HepG2 (cell line): ENCODE data around the gene WDR18. TPM values are rescaled to one million over a fixed set of nuclear protein-coding genes. Genes with fewer than 3 reads are reported as not detected.

Experiments used
- ELF4 ChIP-seq: sonication (generic); formaldehyde crosslinking; IDR thresholded peaks from 2 replicates; pipeline ENCODE4 v1.5.0; 2020; ENCODE audit warnings: missing genetic modification reagents, mild to moderate bottlenecking, moderate library complexity, borderline replicate concordance
- FOSL1 ChIP-seq: sonication (generic); formaldehyde crosslinking; IDR thresholded peaks from 2 replicates; pipeline ENCODE4 v1.9.0; 2021; ENCODE audit warnings: missing genetic modification reagents, borderline replicate concordance
- IKZF1 ChIP-seq: fragments of 450-650 bp; IDR thresholded peaks from 2 replicates; pipeline ENCODE4 v1.7.1; 2016
- MTA1 ChIP-seq: sonication (generic); formaldehyde crosslinking; IDR thresholded peaks from 2 replicates; pipeline ENCODE4 v1.4.0; 2020; ENCODE audit warnings: missing genetic modification reagents, mild to moderate bottlenecking, borderline replicate concordance
- NCOA1 ChIP-seq: sonication (generic); formaldehyde crosslinking; IDR thresholded peaks from 2 replicates; pipeline ENCODE4 v1.9.0; 2021; ENCODE audit warnings: missing genetic modification reagents
- POLR2A ChIP-seq, 2 experiments: IDR thresholded peaks; 2 replicates each; pipeline ENCODE4 v1.6.1; 2011; ENCODE audit warnings: low read depth in 2 of 2, low read length in 2 of 2, mild to moderate bottlenecking in 1 of 2, moderate library complexity in 1 of 2; ENCODE audit not compliant: insufficient read depth in 1 of 2
- SMAD9 ChIP-seq: sonication (generic); formaldehyde crosslinking; IDR thresholded peaks from 2 replicates; pipeline ENCODE4 v1.5.1; 2020; ENCODE audit warnings: mild to moderate bottlenecking, missing genetic modification reagents
- TAF15 ChIP-seq: fragments of 200-400 bp; formaldehyde crosslinking; IDR thresholded peaks from one replicate; pipeline ENCODE4 v1.6.1; 2018; ENCODE audit warnings: mild to moderate bottlenecking, low read depth, low read length; ENCODE audit not compliant: poor library complexity, severe bottlenecking
- XBP1 ChIP-seq: sonication (generic); formaldehyde crosslinking; IDR thresholded peaks from 2 replicates; pipeline ENCODE4 v1.5.0; 2020; ENCODE audit warnings: missing genetic modification reagents
- ZBTB3 ChIP-seq: sonication (generic); formaldehyde crosslinking; IDR thresholded peaks from 2 replicates; pipeline ENCODE4 v1.4.0; 2020; ENCODE audit warnings: low read depth, mild to moderate bottlenecking, moderate library complexity, missing genetic modification reagents, borderline replicate concordance
- ZNF138 ChIP-seq: sonication (generic); formaldehyde crosslinking; IDR thresholded peaks from 2 replicates; pipeline ENCODE4 v1.5.0; 2020; ENCODE audit warnings: mild to moderate bottlenecking, low read depth, missing genetic modification reagents
- ZNF549 ChIP-seq: sonication (generic); formaldehyde crosslinking; IDR thresholded peaks from 2 replicates; pipeline ENCODE4 v1.5.0; 2020; ENCODE audit warnings: missing genetic modification reagents
- ZNF570 ChIP-seq: sonication (generic); formaldehyde crosslinking; IDR thresholded peaks from 2 replicates; pipeline ENCODE4 v1.4.0; 2020; ENCODE audit warnings: mild to moderate bottlenecking, missing genetic modification reagents, borderline replicate concordance
- ZNF775 ChIP-seq: sonication (generic); formaldehyde crosslinking; IDR thresholded peaks from 2 replicates; pipeline ENCODE4 v1.4.0; 2020; ENCODE audit warnings: missing genetic modification reagents, mild to moderate bottlenecking, moderate library complexity, borderline replicate concordance
- ZNF790 ChIP-seq: sonication (generic); formaldehyde crosslinking; IDR thresholded peaks from 2 replicates; pipeline ENCODE4 v1.8.0; 2022; ENCODE audit warnings: missing genetic modification reagents, mild to moderate bottlenecking, borderline replicate concordance
- ZSCAN29 ChIP-seq: sonication (generic); formaldehyde crosslinking; conservative IDR thresholded peaks from 2 replicates; pipeline ENCODE4 v1.4.0; 2020; ENCODE audit warnings: mild to moderate bottlenecking, missing genetic modification reagents
- ZSCAN31 ChIP-seq: sonication (generic); formaldehyde crosslinking; IDR thresholded peaks from 2 replicates; pipeline ENCODE4 v1.5.0; 2020; ENCODE audit warnings: low read depth, mild to moderate bottlenecking, missing genetic modification reagents
- polyA plus RNA-seq, 8 experiments: library from polyadenylated mRNA; depleted of rRNA in 3 of 8; stranded (reverse) in 7 of 8; unstranded in 1 of 8; fragments of >200 nt; fragmentation: Illumina TruSeq in 4 of 8; extraction: Trizol in 4 of 8; gene quantifications; 2 replicates each; pipeline versions ENCODE4 v1.2.1 to v1.2.3, GENCODE V29; 2011 to 2016; ENCODE audit warnings: low read depth in 4 of 8, missing spikeins in 1 of 8, mixed read lengths in 1 of 8; ENCODE audit not compliant: insufficient read depth in 1 of 8
- total RNA-seq, 5 experiments: library from RNA; depleted of rRNA; stranded (reverse); fragments of >200 nt; fragmentation: Illumina TruSeq; extraction: Trizol; gene quantifications; 2 replicates each; pipeline ENCODE4 v1.2.3, GENCODE V29; 2016; ENCODE audit warnings: low read depth in 1 of 5
- TF ChIP-seq, protein P1 (sequence below): sonication (generic); formaldehyde crosslinking; IDR thresholded peaks from 2 replicates; pipeline ENCODE4 v1.4.0; 2020; ENCODE audit warnings: missing genetic modification reagents, mild to moderate bottlenecking, borderline replicate concordance
- TF ChIP-seq, protein P2 (sequence below): sonication (generic); formaldehyde crosslinking; IDR thresholded peaks from 2 replicates; pipeline ENCODE4 v1.5.1; 2020; ENCODE audit warnings: missing genetic modification reagents, mild to moderate bottlenecking, borderline replicate concordance
- TF ChIP-seq, protein P3 (sequence below): IDR thresholded peaks from 2 replicates; pipeline ENCODE4 v1.6.1; 2016; ENCODE audit warnings: mild to moderate bottlenecking
- TF ChIP-seq, protein P4 (sequence below): sonication (generic); formaldehyde crosslinking; IDR thresholded peaks from 2 replicates; pipeline ENCODE4 v1.9.0; 2021; ENCODE audit warnings: missing genetic modification reagents, mild to moderate bottlenecking, borderline replicate concordance

The WDR18 gene
- total and polyA plus RNA-seq, 2 of the 13 experiments (the other 11 are each of a cell fraction or from before 2014, with no cell fraction given) = 36.4 to 47.6 TPM

DNA sequence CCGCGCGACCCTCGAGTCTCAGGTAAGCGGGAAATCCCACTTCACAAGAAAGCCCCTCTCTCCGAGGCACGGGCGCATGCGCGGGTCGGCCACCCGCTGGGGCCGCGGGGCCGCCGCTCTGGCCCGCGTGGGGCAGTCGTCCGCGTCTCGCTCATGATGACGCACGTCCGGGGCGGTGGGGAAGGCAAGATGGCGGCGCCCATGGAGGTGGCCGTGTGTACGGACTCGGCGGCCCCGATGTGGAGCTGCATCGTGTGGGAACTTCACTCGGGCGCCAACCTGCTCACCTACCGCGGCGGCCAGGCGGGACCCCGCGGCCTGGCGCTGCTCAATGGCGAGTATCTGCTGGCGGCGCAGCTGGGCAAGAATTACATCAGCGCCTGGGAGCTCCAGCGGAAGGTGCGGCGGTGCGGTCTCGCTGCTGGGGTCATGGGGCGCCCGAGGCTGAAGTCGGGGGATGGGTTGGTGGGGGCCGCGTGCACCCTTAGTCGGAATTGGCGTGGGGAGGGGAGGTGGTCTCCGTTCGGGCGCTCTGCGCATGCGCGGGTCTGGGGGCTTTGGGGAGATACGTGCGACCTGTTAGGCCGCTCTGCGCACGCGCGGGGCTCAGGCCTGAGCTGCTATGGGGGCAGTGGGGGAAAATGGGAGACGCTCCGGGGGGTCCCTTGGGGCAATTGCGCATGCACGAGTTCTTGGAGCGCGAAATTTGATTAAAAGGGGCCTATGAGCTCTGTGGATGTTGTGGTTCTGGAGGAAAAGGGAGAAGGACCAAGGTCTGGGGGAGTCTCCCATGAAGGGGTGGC is at the start of gene WDR18 (continued):
- TF ChIP-seq ZNF790 (CRISPR knock-in tag) (0 out of 2 replicates have a peak, but pooled peaks have one; percentile 62), ELF4 (CRISPR knock-in tag) (no peak), NCOA1 (CRISPR knock-in tag) (peak; percentile 94; the same call in 1 of the 2 replicates), XBP1 (CRISPR knock-in tag) (no peak), ZSCAN29 (CRISPR knock-in tag) (no peak), TAF15 (no peak), ZNF775 (CRISPR knock-in tag) (no peak), ZBTB3 (CRISPR knock-in tag) (no peak), IKZF1 (no peak), POLR2A (IDR thresholded peaks at IDR 0.05; ENCODE audit: insufficient read depth in 1 of 2, low read depth in 2 of 2, low read length in 2 of 2) (peak; percentile 69 to 77; a peak in 3 of 4 replicates), MTA1 (CRISPR knock-in tag) (peak; percentile 64; the same call in 1 of the 2 replicates), FOSL1 (CRISPR knock-in tag) (no peak), ZSCAN31 (CRISPR knock-in tag) (0 out of 2 replicates have a peak, but pooled peaks have one; percentile 78), SMAD9 (CRISPR knock-in tag) (0 out of 2 replicates have a peak, but pooled peaks have one; percentile 35), ZNF570 (CRISPR knock-in tag) (no peak), ZNF549 (no peak), ZNF138 (CRISPR knock-in tag) (0 out of 2 replicates have a peak, but pooled peaks have one; percentile 75)
- TF ChIP-seq, protein P1, sequence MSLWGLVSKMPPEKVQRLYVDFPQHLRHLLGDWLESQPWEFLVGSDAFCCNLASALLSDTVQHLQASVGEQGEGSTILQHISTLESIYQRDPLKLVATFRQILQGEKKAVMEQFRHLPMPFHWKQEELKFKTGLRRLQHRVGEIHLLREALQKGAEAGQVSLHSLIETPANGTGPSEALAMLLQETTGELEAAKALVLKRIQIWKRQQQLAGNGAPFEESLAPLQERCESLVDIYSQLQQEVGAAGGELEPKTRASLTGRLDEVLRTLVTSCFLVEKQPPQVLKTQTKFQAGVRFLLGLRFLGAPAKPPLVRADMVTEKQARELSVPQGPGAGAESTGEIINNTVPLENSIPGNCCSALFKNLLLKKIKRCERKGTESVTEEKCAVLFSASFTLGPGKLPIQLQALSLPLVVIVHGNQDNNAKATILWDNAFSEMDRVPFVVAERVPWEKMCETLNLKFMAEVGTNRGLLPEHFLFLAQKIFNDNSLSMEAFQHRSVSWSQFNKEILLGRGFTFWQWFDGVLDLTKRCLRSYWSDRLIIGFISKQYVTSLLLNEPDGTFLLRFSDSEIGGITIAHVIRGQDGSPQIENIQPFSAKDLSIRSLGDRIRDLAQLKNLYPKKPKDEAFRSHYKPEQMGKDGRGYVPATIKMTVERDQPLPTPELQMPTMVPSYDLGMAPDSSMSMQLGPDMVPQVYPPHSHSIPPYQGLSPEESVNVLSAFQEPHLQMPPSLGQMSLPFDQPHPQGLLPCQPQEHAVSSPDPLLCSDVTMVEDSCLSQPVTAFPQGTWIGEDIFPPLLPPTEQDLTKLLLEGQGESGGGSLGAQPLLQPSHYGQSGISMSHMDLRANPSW (CRISPR knock-in tag) = 0 out of 2 replicates have a peak, but pooled peaks have one; percentile 29
- TF ChIP-seq, protein P2, sequence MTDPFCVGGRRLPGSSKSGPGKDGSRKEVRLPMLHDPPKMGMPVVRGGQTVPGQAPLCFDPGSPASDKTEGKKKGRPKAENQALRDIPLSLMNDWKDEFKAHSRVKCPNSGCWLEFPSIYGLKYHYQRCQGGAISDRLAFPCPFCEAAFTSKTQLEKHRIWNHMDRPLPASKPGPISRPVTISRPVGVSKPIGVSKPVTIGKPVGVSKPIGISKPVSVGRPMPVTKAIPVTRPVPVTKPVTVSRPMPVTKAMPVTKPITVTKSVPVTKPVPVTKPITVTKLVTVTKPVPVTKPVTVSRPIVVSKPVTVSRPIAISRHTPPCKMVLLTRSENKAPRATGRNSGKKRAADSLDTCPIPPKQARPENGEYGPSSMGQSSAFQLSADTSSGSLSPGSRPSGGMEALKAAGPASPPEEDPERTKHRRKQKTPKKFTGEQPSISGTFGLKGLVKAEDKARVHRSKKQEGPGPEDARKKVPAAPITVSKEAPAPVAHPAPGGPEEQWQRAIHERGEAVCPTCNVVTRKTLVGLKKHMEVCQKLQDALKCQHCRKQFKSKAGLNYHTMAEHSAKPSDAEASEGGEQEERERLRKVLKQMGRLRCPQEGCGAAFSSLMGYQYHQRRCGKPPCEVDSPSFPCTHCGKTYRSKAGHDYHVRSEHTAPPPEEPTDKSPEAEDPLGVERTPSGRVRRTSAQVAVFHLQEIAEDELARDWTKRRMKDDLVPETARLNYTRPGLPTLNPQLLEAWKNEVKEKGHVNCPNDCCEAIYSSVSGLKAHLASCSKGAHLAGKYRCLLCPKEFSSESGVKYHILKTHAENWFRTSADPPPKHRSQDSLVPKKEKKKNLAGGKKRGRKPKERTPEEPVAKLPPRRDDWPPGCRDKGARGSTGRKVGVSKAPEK (CRISPR knock-in tag) = no peak
- TF ChIP-seq, protein P3, sequence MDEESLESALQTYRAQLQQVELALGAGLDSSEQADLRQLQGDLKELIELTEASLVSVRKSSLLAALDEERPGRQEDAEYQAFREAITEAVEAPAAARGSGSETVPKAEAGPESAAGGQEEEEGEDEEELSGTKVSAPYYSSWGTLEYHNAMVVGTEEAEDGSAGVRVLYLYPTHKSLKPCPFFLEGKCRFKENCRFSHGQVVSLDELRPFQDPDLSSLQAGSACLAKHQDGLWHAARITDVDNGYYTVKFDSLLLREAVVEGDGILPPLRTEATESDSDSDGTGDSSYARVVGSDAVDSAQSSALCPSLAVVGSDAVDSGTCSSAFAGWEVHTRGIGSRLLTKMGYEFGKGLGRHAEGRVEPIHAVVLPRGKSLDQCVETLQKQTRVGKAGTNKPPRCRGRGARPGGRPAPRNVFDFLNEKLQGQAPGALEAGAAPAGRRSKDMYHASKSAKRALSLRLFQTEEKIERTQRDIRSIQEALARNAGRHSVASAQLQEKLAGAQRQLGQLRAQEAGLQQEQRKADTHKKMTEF (CRISPR knock-in tag) = peak; percentile 81; the same call in 1 of the 2 replicates
- TF ChIP-seq, protein P4, sequence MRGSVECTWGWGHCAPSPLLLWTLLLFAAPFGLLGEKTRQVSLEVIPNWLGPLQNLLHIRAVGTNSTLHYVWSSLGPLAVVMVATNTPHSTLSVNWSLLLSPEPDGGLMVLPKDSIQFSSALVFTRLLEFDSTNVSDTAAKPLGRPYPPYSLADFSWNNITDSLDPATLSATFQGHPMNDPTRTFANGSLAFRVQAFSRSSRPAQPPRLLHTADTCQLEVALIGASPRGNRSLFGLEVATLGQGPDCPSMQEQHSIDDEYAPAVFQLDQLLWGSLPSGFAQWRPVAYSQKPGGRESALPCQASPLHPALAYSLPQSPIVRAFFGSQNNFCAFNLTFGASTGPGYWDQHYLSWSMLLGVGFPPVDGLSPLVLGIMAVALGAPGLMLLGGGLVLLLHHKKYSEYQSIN = no peak
